ENCODE data around the gene KCNMB3.

DNA sequence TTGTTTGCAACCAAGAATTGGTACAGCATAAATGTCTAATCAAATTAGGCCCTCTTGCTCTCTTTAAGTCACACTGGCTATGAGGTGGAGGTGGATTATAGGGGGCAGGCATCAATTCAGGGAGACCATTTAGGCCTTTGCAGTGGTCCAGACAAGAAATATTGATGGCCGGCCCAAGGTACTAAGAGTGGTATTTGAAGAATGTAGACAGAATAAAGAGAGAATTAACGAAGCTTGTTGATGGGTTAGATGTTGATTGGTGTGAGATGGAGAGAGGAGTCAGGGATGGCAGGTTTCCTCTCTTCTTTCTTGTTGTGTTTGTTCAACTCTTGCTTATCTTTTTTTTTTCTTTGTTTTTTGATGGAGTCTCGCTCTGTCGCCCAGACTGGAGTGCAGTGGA is 54.2 kb downstream of the KCNMB3 start:
- TF ChIP-seq CTCF (IDR thresholded peaks at IDR 0.05; ENCODE audit: low read length) (no peak), EZH2phosphoT487 (IDR thresholded peaks at IDR 0.05; ENCODE audit: low read length) (no peak)
